ENCODE results near the gene EPHB1. TPM values are rescaled to one million over a fixed set of nuclear protein-coding genes. Genes with fewer than 3 reads are reported as not detected.

Gene EPHB1
- total RNA-seq, 1 donor from 2014 or later: 0.40 TPM

GRCh38 chr3:134852132-134852531 is 57.1 kb downstream of the EPHB1 start:
- ATAC-seq: no peak

GRCh38 chr3:134852893-134853351 is 57.9 kb downstream of the EPHB1 start:
- peak; percentile 58 for ATAC-seq

- no peak for ATAC-seq
Measured at GRCh38 chr3:134854254-134854653, 59.2 kb downstream of the EPHB1 start.

GRCh38 chr3:134857356-134857755 is 62.3 kb downstream of the EPHB1 start:
- no peak for ATAC-seq

- no peak for ATAC-seq
Measured at GRCh38 chr3:134857776-134858362, 62.8 kb downstream of the EPHB1 start.

- ATAC-seq: no peak
Measured at GRCh38 chr3:134858441-134859035, 63.5 kb downstream of the EPHB1 start.

GRCh38 chr3:134859341-134859740 is 64.3 kb downstream of the EPHB1 start:
- ATAC-seq: no peak

GRCh38 chr3:134860141-134860540 is 65.1 kb downstream of the EPHB1 start:
- ATAC-seq: no peak

- ATAC-seq: no peak
Measured at GRCh38 chr3:134863915-134864314, 68.9 kb downstream of the EPHB1 start.

GRCh38 chr3:134864636-134865035 is 69.6 kb downstream of the EPHB1 start:
- no peak for ATAC-seq

GRCh38 chr3:134867277-134867676 is 72.2 kb downstream of the EPHB1 start:
- ATAC-seq: no peak

- ATAC-seq: no peak
Measured at GRCh38 chr3:134869153-134869726, 74.2 kb downstream of the EPHB1 start.

- no peak for ATAC-seq
Measured at GRCh38 chr3:134871818-134872217, 76.8 kb downstream of the EPHB1 start.

GRCh38 chr3:134872440-134873388 is 77.7 kb downstream of the EPHB1 start:
- no peak for ATAC-seq

- ATAC-seq: no peak
Measured at GRCh38 chr3:134873789-134874188, 78.7 kb downstream of the EPHB1 start.

GRCh38 chr3:134874737-134875413 is 79.8 kb downstream of the EPHB1 start:
- ATAC-seq: no peak

- no peak for ATAC-seq
Measured at GRCh38 chr3:134876836-134877235, 81.8 kb downstream of the EPHB1 start.

GRCh38 chr3:134877788-134878187 is 82.7 kb downstream of the EPHB1 start:
- ATAC-seq: no peak

GRCh38 chr3:134879990-134880389 is 84.9 kb downstream of the EPHB1 start:
- no peak for ATAC-seq

- no peak for ATAC-seq
Measured at GRCh38 chr3:134880431-134880830, 85.4 kb downstream of the EPHB1 start.

GRCh38 chr3:134881305-134881704 is 86.2 kb downstream of the EPHB1 start:
- ATAC-seq: no peak

- no peak for ATAC-seq
Measured at GRCh38 chr3:134883697-134884385, 88.8 kb downstream of the EPHB1 start.

All from esophagus mucosa (tissue), 1 donor.